Endodermal cell (in vitro differentiated cells): Measurements from ENCODE around the gene ZNF644. TPM values are rescaled to one million over a fixed set of nuclear protein-coding genes. Genes with fewer than 3 reads are reported as not detected.

Experiments used
- DNase-seq: peaks from one replicate; pipeline ENCODE4 v3.0.0-alpha.2; 2017
- H3K27ac ChIP-seq: 2 replicates; pipeline ENCODE4 v1.5.1; 2013; ENCODE audit warnings: mild to moderate bottlenecking, low read depth, low read length, moderate library complexity
- H3K27me3 ChIP-seq: 2 replicates; pipeline ENCODE4 v1.6.1; 2013; ENCODE audit warnings: mild to moderate bottlenecking, low read length, moderate library complexity; ENCODE audit not compliant: insufficient read depth, control insufficient read depth, poor library complexity, severe bottlenecking
- H3K36me3 ChIP-seq: 2 replicates; pipeline ENCODE4 v1.7.0; 2013; ENCODE audit warnings: mild to moderate bottlenecking, low read length, moderate library complexity; ENCODE audit not compliant: control insufficient read depth, insufficient read depth
- H3K4me1 ChIP-seq: one replicate; pipeline ENCODE4 v1.7.0; 2013; ENCODE audit warnings: low read length; ENCODE audit not compliant: control insufficient read depth, insufficient read depth
- H3K4me3 ChIP-seq: 2 replicates; pipeline ENCODE4 v1.5.1; 2013; ENCODE audit warnings: mild to moderate bottlenecking, low read length, moderate library complexity
- H3K9ac ChIP-seq: 2 replicates; pipeline ENCODE4 v1.6.1; 2013; ENCODE audit warnings: mild to moderate bottlenecking, low read length, moderate library complexity; ENCODE audit not compliant: poor library complexity, severe bottlenecking; ENCODE audit errors: extremely low read depth
- H3K9me3 ChIP-seq: 2 replicates; pipeline ENCODE4 v1.6.1; 2013; ENCODE audit warnings: mild to moderate bottlenecking, low read length, moderate library complexity; ENCODE audit not compliant: control insufficient read depth
- H3K27ac Mint-ChIP-seq: 2 replicates; pipeline ENCODE4 v1.8.0; 2020; ENCODE audit warnings: mixed read lengths
- H3K27me3 Mint-ChIP-seq: 2 replicates; pipeline ENCODE4 v1.8.0; 2021; ENCODE audit warnings: mild to moderate bottlenecking, mixed read lengths; ENCODE audit not compliant: insufficient read depth
- H3K36me3 Mint-ChIP-seq: 2 replicates; pipeline ENCODE4 v1.8.0; 2020; ENCODE audit warnings: low read depth, mixed read lengths
- H3K4me1 Mint-ChIP-seq: 2 replicates; pipeline ENCODE4 v1.8.0; 2020; ENCODE audit warnings: mixed read lengths
- H3K4me3 Mint-ChIP-seq: 2 replicates; pipeline ENCODE4 v1.8.0; 2020; ENCODE audit warnings: mild to moderate bottlenecking, moderate library complexity, mixed read lengths
- H3K9me3 Mint-ChIP-seq: 2 replicates; pipeline ENCODE4 v1.8.0; 2020; ENCODE audit warnings: mild to moderate bottlenecking, mixed read lengths
- CTCF ChIP-seq: fragments of 200-600 bp; sonication (generic); conservative IDR thresholded peaks from 2 replicates; pipeline ENCODE4 v1.5.0; 2021; ENCODE audit warnings: antibody characterized with exemption, mild to moderate bottlenecking
- WGBS, 2 experiments: methylation state at CpG; one replicate each; pipeline versions ENCODE4 v1.1.5 to v1.1.7; 2013; ENCODE audit warnings: missing lambda C conversion rate in 2 of 2, mixed read lengths in 1 of 2; ENCODE audit not compliant: insufficient coverage in 1 of 2, insufficient read length in 1 of 2; 5-methylcytosine and 5-hydroxymethylcytosine counted together
- total RNA-seq, 2 donors: library from RNA; stranded (reverse); fragmentation: NEBNext Ultra II Directional in 1 of 2; extraction: Animal tissue kit (Norgen Biotek cat#: 25700) in 1 of 2; gene quantifications; 2 replicates in 1 of 2; 3 replicates in 1 of 2; pipeline ENCODE4 v1.2.1, GENCODE V29; 2021

The ZNF644 gene
- total RNA-seq, 2 donors from 2014 or later, result 57.5 to 75.7 TPM

GRCh38 chr1:91031081-91031480 is 9.2 kb upstream of the ZNF644 start:
- WGBS, 2 experiments, result 80 to 89% methylated on average over 1 of the region's 1 CpG
- peaks cover 3% of the 10 kb centered on the region for H3K9me3 Mint-ChIP-seq
- TF ChIP-seq CTCF, result no peak

GRCh38 chr1:91026777-91027176 is 4.9 kb upstream of the ZNF644 start:
- H3K4me3 ChIP-seq, result no peak overlapping the region
- no peaks in the 10 kb centered on the region for H3K4me1 ChIP-seq
- H3K9me3 Mint-ChIP-seq, result no peaks in the 10 kb centered on the region
- no peaks in the 10 kb centered on the region for H3K27me3 ChIP-seq
- no peak overlapping the region for H3K27ac ChIP-seq
- 95 to 100% methylated on average over 1 of the region's 1 CpG for WGBS, 2 experiments
- H3K36me3 ChIP-seq, result no peaks in the 10 kb centered on the region
- H3K4me3 Mint-ChIP-seq, result no peak overlapping the region
- no peaks in the 10 kb centered on the region for H3K36me3 Mint-ChIP-seq
- TF ChIP-seq CTCF, result peak; percentile 37
- H3K9me3 ChIP-seq, result no peaks in the 10 kb centered on the region
- H3K4me1 Mint-ChIP-seq, result peaks cover 5% of the 10 kb centered on the region
- no peak overlapping the region for H3K27ac Mint-ChIP-seq
- no peak overlapping the region for H3K9ac ChIP-seq
- no peak for DNase-seq
- H3K27me3 Mint-ChIP-seq, result peaks cover 2% of the 10 kb centered on the region

More at GRCh38 chr1:91031081-91031480, 9.2 kb upstream of the ZNF644 start:
- H3K9ac ChIP-seq, result no peak overlapping the region
- H3K4me1 Mint-ChIP-seq, result no peaks in the 10 kb centered on the region
- H3K27ac ChIP-seq, result no peak overlapping the region
- H3K4me3 ChIP-seq, result no peak overlapping the region
- no peak overlapping the region for H3K27ac Mint-ChIP-seq
- H3K4me1 ChIP-seq, result no peaks in the 10 kb centered on the region
- no peaks in the 10 kb centered on the region for H3K36me3 Mint-ChIP-seq
- H3K9me3 ChIP-seq, result no peaks in the 10 kb centered on the region
- H3K4me3 Mint-ChIP-seq, result no peak overlapping the region
- H3K27me3 Mint-ChIP-seq, result peaks cover 4% of the 10 kb centered on the region
- DNase-seq, result no peak
- H3K27me3 ChIP-seq, result no peaks in the 10 kb centered on the region
- no peaks in the 10 kb centered on the region for H3K36me3 ChIP-seq

- TF ChIP-seq CTCF, result no peak
- Mint-ChIP-seq H3K4me1 (peaks cover 5% of the 10 kb centered on the region), H3K36me3 (no peaks in the 10 kb centered on the region), H3K27ac (no peak overlapping the region), H3K9me3 (no peaks in the 10 kb centered on the region), H3K27me3 (peaks cover under 1% of the 10 kb centered on the region), H3K4me3 (no peak overlapping the region)
- Histone ChIP-seq H3K27me3 (no peaks in the 10 kb centered on the region), H3K36me3 (no peaks in the 10 kb centered on the region), H3K9ac (no peak overlapping the region), H3K4me3 (no peak overlapping the region), H3K27ac (no peak overlapping the region), H3K4me1 (no peaks in the 10 kb centered on the region), H3K9me3 (no peaks in the 10 kb centered on the region)
- DNase-seq, result no peak
- 94 to 95% methylated on average over 4 of the region's 4 CpGs for WGBS, 2 experiments
These were observed 4.5 kb upstream of the ZNF644 start for GRCh38 chr1:91026320-91026719.
